Thoracic aorta (tissue), 2 donors: ENCODE measurements around the gene KLHDC1. TPM values are rescaled to one million over a fixed set of nuclear protein-coding genes. Genes with fewer than 3 reads are reported as not detected.
A peak's percentile ranks its signal among the peaks of the same experiment; 100 is the strongest.
"Not testable (repeated sequence)": the region's sequence is repeated elsewhere in the genome, so short reads cannot be mapped to it uniquely, and the experiment has no call there.

Experiments used
- ATAC-seq: fragments of 150-250 bp; one replicate; pipeline ENCODE4 v1.8.0; 2017; ENCODE audit warnings: low read depth; ENCODE audit not compliant: insufficient number of reproducible peaks, low FRiP score
- DNase-seq: peaks from one replicate; pipeline ENCODE4 v3.0.0-alpha.2; 2020; ENCODE audit warnings: low spot score
- H3K27ac ChIP-seq, 2 donors: fragments of 200-600 bp; sonication (generic); 1 replicate in 1 of 2; 2 replicates in 1 of 2; pipeline ENCODE4 v1.5.1; 2016; ENCODE audit warnings: mild to moderate bottlenecking in 2 of 2, moderate library complexity in 2 of 2
- H3K27me3 ChIP-seq: fragments of 200-600 bp; sonication (generic); replicated peaks from 2 replicates; pipeline ENCODE4 v1.6.0; 2016; ENCODE audit warnings: mild to moderate bottlenecking; ENCODE audit not compliant: insufficient read depth
- H3K36me3 ChIP-seq: fragments of 200-600 bp; sonication (generic); one replicate; pipeline ENCODE4 v1.5.1; 2016
- H3K4me1 ChIP-seq, 2 donors: fragments of 200-600 bp; sonication (generic); 1 replicate in 1 of 2; 2 replicates in 1 of 2; pipeline versions ENCODE4 v1.5.1 to v1.6.0; 2016; ENCODE audit warnings: low read depth in 2 of 2, mild to moderate bottlenecking in 1 of 2; ENCODE audit not compliant: control insufficient read depth in 1 of 2
- H3K4me3 ChIP-seq: fragments of 200-600 bp; sonication (generic); 2 replicates; pipeline ENCODE4 v1.5.1; 2016; ENCODE audit warnings: mild to moderate bottlenecking
- H3K9me3 ChIP-seq: fragments of 200-600 bp; sonication (generic); 2 replicates; pipeline ENCODE4 v1.5.1; 2016
- CTCF ChIP-seq: fragments of 200-600 bp; sonication (generic); IDR thresholded peaks from one replicate; pipeline ENCODE4 v1.5.1; 2019; ENCODE audit warnings: antibody characterized with exemption
- total RNA-seq, 2 donors: library from RNA; depleted of rRNA; stranded (reverse); fragments of >200 nt; gene quantifications; one replicate each; pipeline versions ENCODE4 v1.1.0 to v1.2.3, GENCODE V29; 2016

Gene KLHDC1
- total RNA-seq, 2 donors from 2014 or later, result 10.8 to 11.4 TPM

DNA sequence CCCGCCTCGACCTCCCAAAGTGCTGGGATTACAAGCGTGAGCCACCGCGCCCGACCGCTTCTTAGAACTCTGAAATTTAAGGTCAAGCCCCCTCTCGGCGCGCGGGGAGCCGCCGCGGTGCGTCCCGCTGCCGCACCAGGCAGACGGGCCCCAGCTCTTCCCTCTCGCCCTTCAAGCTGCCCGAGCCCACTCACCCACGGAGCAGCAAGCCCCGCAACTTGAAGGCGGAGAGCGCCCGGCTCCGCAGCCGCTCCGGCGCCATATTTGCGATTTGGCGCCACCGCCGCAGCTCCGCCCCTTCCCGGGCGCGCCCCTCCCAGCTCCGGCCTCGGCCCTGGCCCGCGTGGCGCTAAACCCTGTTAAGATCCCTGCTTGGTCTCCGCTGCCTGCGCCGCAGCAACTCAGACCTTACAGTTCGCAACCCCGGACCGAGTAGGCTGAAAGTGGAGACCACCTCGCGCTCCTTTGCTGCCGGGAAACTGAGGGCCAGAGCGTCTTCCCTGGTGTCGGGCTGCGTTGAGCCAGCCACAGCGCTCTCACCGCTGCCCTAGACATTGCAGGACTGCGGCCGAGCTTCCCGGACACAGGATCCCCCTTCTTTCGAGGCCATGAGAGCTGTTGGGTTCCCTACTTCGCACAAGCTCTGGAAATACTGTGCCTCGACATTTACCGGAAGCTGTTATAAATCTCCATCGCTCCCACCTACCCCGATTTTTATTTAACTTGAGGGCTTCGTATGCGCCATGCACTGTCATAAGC, 4.8 kb upstream of the KLHDC1 start, which contains the start of gene POLE2:
Gene POLE2, minus strand, starts transcription at position 273 of the 759 bp plus-strand sequence. Its CDS starts 11 bp downstream, at position 262.
- Histone ChIP-seq H3K9me3 (no peaks in the 10 kb centered on the region), H3K4me1 (peaks cover 0 to 12% of the 10 kb centered on the region in 2 donors), H3K4me3 (peak within 1 kb of the TSS; percentile 81), H3K27ac (peak within 1 kb of the TSS; percentile 65 to 75), H3K36me3 (no peaks in the 10 kb centered on the region), H3K27me3 (no peaks in the 10 kb centered on the region)
- TF ChIP-seq CTCF, result no peak
- ATAC-seq (no peak), DNase-seq (peak; percentile 18)

DNA sequence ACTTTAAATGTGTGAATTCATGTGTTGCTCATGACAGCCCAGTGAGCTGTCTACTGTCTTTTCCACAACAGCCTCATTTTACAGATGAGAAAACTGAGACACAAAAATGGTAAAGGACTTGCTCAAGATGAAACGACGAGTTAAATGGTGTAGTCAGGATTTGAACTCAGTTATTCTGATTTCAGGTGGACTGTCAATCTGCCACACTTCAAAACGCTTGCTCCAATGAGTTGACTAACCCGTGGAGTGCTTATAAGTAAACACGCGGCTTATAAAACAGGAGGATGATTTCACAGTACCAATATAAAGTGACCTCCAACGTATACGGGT, 4.3 kb upstream of the KLHDC1 start:
- Histone ChIP-seq H3K4me1 (peaks cover 0 to 12% of the 10 kb centered on the region in 2 donors), H3K9me3 (no peaks in the 10 kb centered on the region), H3K4me3 (peak overlapping the region; percentile 81), H3K36me3 (no peaks in the 10 kb centered on the region), H3K27ac (peak overlapping the region; percentile 65 to 75), H3K27me3 (no peaks in the 10 kb centered on the region)
- no peak for TF ChIP-seq CTCF
- no peak for DNase-seq
- no peak for ATAC-seq

DNA sequence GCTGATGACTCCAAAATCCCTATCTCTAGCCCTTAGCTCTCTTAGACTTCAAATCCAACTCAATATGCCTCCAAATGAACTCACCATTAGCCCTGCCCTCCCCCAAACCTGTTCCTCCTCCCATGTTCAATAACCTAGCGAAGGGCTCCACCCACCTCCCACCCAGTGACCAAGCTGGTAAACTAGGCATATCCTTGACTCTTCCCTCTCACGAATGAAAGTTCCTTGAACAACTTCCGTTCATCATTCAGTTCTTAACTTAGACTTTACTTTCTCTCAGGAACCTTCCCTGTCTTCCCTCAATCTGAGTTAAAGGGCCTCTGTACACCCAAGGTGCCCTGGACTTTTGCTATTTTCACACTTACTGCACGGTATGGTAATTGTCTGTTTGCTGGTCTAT, 1.9 kb upstream of the KLHDC1 start:
- Histone ChIP-seq H3K27ac (peak overlapping the region in 1 of 2 donors; percentile 92), H3K27me3 (no peaks in the 10 kb centered on the region), H3K36me3 (no peaks in the 10 kb centered on the region), H3K4me1 (peaks cover 11 to 23% of the 10 kb centered on the region in 2 donors), H3K9me3 (no peaks in the 10 kb centered on the region), H3K4me3 (no peak overlapping the region)
- DNase-seq (no peak), ATAC-seq (no peak)
- TF ChIP-seq CTCF, result no peak

DNA sequence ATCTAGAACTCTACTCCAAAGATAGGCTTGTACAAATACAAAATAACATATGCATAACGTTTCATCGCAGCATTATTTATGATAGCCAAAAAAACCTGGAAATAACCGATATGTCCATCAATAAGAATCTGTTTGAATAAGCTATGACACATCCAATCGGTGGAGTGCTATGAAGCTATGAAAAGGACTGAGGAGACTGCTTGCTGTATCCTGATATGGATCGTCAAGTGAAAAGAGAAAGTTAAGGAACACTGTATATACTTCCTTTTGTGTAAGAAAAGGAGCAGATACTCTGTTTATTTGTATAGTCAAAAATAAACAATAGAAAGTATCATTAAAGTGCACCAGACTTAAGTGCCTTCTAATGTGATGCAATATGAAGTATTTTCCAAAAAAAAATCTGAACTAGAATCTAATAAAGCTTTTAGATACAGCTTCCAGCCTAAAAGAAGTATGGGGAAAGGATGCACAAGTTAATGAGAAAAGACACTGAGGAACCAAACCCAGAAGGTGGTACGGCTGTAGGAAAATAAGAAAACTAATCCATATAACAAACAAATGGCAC, 645 bp upstream of the KLHDC1 start:
- no peak for ATAC-seq
- peaks cover 11 to 23% of the 10 kb centered on the region in 2 donors for H3K4me1 ChIP-seq
- no peaks in the 10 kb centered on the region for H3K36me3 ChIP-seq

DNA sequence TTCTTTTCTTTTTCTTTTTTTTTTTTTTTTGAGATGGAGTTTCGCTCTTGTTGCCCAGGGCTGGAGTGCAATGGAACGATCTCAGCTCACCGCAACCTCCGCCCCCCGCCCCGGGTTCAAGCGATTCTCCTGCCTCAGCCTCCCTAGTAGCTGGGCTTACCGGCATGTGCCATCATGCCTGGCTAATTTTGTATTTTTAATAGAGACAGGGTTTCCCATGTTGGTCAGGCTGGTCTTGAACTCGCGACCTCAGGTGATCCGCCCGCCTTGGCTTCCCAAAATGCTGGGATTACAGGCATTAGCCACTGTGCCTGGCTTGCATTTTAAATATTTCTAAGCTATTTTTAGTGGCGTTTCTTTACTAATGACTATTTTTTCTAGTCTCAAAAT, 810 bp downstream of the KLHDC1 start:
- Histone ChIP-seq H3K4me1 (peaks cover 11 to 19% of the 10 kb centered on the region in 2 donors), H3K27ac (peak overlapping the region; percentile 92), H3K4me3 (peak overlapping the region; percentile 89)
- H3K27me3 ChIP-seq, ATAC-seq, H3K36me3 ChIP-seq, H3K9me3 ChIP-seq, DNase-seq: not testable (repeated sequence)

More for the DNA sequence above, 645 bp upstream of the KLHDC1 start:
- DNase-seq, result no peak
- H3K9me3 ChIP-seq, result no peaks in the 10 kb centered on the region
- peak overlapping the region; percentile 92 for H3K27ac ChIP-seq
- no peak for TF ChIP-seq CTCF
- no peaks in the 10 kb centered on the region for H3K27me3 ChIP-seq
- H3K4me3 ChIP-seq, result peak overlapping the region; percentile 89
